Right atrium auricular region (tissue), 2 donors: Measurements from ENCODE around the gene MT1B. TPM values are rescaled to one million over a fixed set of nuclear protein-coding genes. Genes with fewer than 3 reads are reported as not detected.

Source experiments
- DNase-seq: peaks from one replicate; pipeline ENCODE4 v3.0.0-alpha.2; 2019; ENCODE audit warnings: low spot score
- H3K27ac ChIP-seq, 2 donors: fragments of 200-600 bp; sonication (generic); 1 replicate in 1 of 2; 2 replicates in 1 of 2; pipeline ENCODE4 v1.5.1; 2016 to 2019
- H3K27me3 ChIP-seq, 2 donors: fragments of 200-600 bp; sonication (generic); one replicate each; pipeline versions ENCODE4 v1.5.1 to v1.6.0; 2017 to 2019
- H3K36me3 ChIP-seq: fragments of 200-600 bp; sonication (generic); one replicate; pipeline ENCODE4 v1.5.1; 2016
- H3K4me1 ChIP-seq, 2 donors: fragments of 200-600 bp; sonication (generic); one replicate each; pipeline versions ENCODE4 v1.5.1 to v1.6.0; 2017 to 2019
- H3K4me3 ChIP-seq, 2 donors: fragments of 200-600 bp; sonication (generic); 1 replicate in 1 of 2; 2 replicates in 1 of 2; pipeline ENCODE4 v1.5.1; 2017 to 2019; ENCODE audit warnings: mild to moderate bottlenecking in 1 of 2, moderate library complexity in 1 of 2
- H3K9me3 ChIP-seq, 2 donors: fragments of 200-600 bp; sonication (generic); one replicate each; pipeline ENCODE4 v1.5.1; 2019
- CTCF ChIP-seq, 2 donors: fragments of 200-600 bp; sonication (generic); IDR thresholded peaks; one replicate each; pipeline ENCODE4 v1.5.1; 2019; ENCODE audit warnings: antibody characterized with exemption in 2 of 2
- total RNA-seq, 2 donors: library from RNA; depleted of rRNA; stranded (reverse); fragments of >200 nt; gene quantifications; one replicate each; pipeline ENCODE4 v1.1.0, GENCODE V29; 2016

MT1B gene
- total RNA-seq, 2 donors from 2014 or later, result not detected

- DNase-seq, result no peak
- Histone ChIP-seq H3K9me3 (no peaks in the 10 kb centered on the region), H3K4me1 (peaks cover 0 to 14% of the 10 kb centered on the region in 2 donors), H3K27ac (peak overlapping the region in 1 of 2 donors; percentile 44), H3K4me3 (peak overlapping the region in 1 of 2 donors; percentile 50), H3K36me3 (no peaks in the 10 kb centered on the region), H3K27me3 (no peaks in the 10 kb centered on the region)
- TF ChIP-seq CTCF (IDR thresholded peaks at IDR 0.05), result peak in 1 of 2 donors; percentile 1
Measured at GRCh38 chr16:56643833-56644232, 7.9 kb upstream of the MT1B start.

GRCh38 chr16:56645311-56645710, 6.4 kb upstream of the MT1B start:
- TF ChIP-seq CTCF (IDR thresholded peaks at IDR 0.05), result no peak
- Histone ChIP-seq H3K4me3 (no peak overlapping the region), H3K9me3 (no peaks in the 10 kb centered on the region), H3K4me1 (peaks cover 0 to 10% of the 10 kb centered on the region in 2 donors), H3K27me3 (no peaks in the 10 kb centered on the region), H3K27ac (no peak overlapping the region), H3K36me3 (no peaks in the 10 kb centered on the region)
- no peak for DNase-seq

GRCh38 chr16:56645838-56646237, 5.8 kb upstream of the MT1B start:
- H3K36me3 ChIP-seq, result no peaks in the 10 kb centered on the region
- no peaks in the 10 kb centered on the region for H3K27me3 ChIP-seq
- no peak for TF ChIP-seq CTCF (IDR thresholded peaks at IDR 0.05)
- H3K4me3 ChIP-seq, result no peak overlapping the region
- DNase-seq, result no peak
- no peaks in the 10 kb centered on the region for H3K9me3 ChIP-seq
- peaks cover 0 to 10% of the 10 kb centered on the region in 2 donors for H3K4me1 ChIP-seq
- no peak overlapping the region for H3K27ac ChIP-seq

GRCh38 chr16:56647641-56648431, 3.9 kb upstream of the MT1B start:
- H3K27me3 ChIP-seq, result no peaks in the 10 kb centered on the region
- H3K36me3 ChIP-seq, result no peaks in the 10 kb centered on the region
- H3K4me1 ChIP-seq, result peaks cover 0 to 10% of the 10 kb centered on the region in 2 donors
- no peak for TF ChIP-seq CTCF (IDR thresholded peaks at IDR 0.05)
- no peak overlapping the region for H3K4me3 ChIP-seq
- no peaks in the 10 kb centered on the region for H3K9me3 ChIP-seq
- DNase-seq, result no peak
- H3K27ac ChIP-seq, result no peak overlapping the region

- Histone ChIP-seq H3K27ac (no peak overlapping the region), H3K9me3 (no peaks in the 10 kb centered on the region), H3K4me3 (no peak overlapping the region), H3K4me1 (no peaks in the 10 kb centered on the region), H3K36me3 (no peaks in the 10 kb centered on the region), H3K27me3 (no peaks in the 10 kb centered on the region)
- no peak for DNase-seq
- no peak for TF ChIP-seq CTCF (IDR thresholded peaks at IDR 0.05)
Measured at GRCh38 chr16:56649271-56649670, 2.4 kb upstream of the MT1B start.

- Histone ChIP-seq H3K4me1 (no peaks in the 10 kb centered on the region), H3K36me3 (no peaks in the 10 kb centered on the region), H3K27me3 (no peaks in the 10 kb centered on the region), H3K27ac (no peak overlapping the region), H3K9me3 (no peaks in the 10 kb centered on the region), H3K4me3 (no peak overlapping the region)
- no peak for DNase-seq
- TF ChIP-seq CTCF (IDR thresholded peaks at IDR 0.05), result no peak
Measured at GRCh38 chr16:56649820-56650219, 1.9 kb upstream of the MT1B start.
